ENCODE results near the gene SEMA5A.
"Not testable (repeated sequence)": the region's sequence is repeated elsewhere in the genome, so short reads cannot be mapped to it uniquely, and the experiment has no call there.

SEMA5A gene

GRCh38 chr5:9431496-9432258 lies 114.2 kb downstream of the SEMA5A start:
- no peak for DNase-seq

GRCh38 chr5:9431151-9431495 lies 114.8 kb downstream of the SEMA5A start:
- DNase-seq: no peak

- DNase-seq: no peak
Observed at GRCh38 chr5:9430306-9430705, 115.6 kb downstream of the SEMA5A start.

- DNase-seq: no peak
Observed at GRCh38 chr5:9429691-9430215, 116.1 kb downstream of the SEMA5A start.

- no peak for DNase-seq
Observed at GRCh38 chr5:9428272-9428671, 117.6 kb downstream of the SEMA5A start.

GRCh38 chr5:9425710-9426109 lies 120.2 kb downstream of the SEMA5A start:
- DNase-seq: no peak

GRCh38 chr5:9423571-9423970 lies 122.3 kb downstream of the SEMA5A start:
- no peak for DNase-seq

GRCh38 chr5:9421884-9422283 lies 124.0 kb downstream of the SEMA5A start:
- DNase-seq: no peak

GRCh38 chr5:9419794-9420193 lies 126.1 kb downstream of the SEMA5A start:
- DNase-seq: no peak

GRCh38 chr5:9415566-9415965 lies 130.3 kb downstream of the SEMA5A start:
- no peak for DNase-seq

- no peak for DNase-seq
Observed at GRCh38 chr5:9415091-9415490, 130.8 kb downstream of the SEMA5A start.

- DNase-seq: no peak
Observed at GRCh38 chr5:9411142-9411541, 134.7 kb downstream of the SEMA5A start.

GRCh38 chr5:9409413-9409960 lies 136.4 kb downstream of the SEMA5A start:
- DNase-seq: no peak

- DNase-seq: no peak
Observed at GRCh38 chr5:9408964-9409363, 136.9 kb downstream of the SEMA5A start.

GRCh38 chr5:9405196-9405754 lies 140.6 kb downstream of the SEMA5A start:
- no peak for DNase-seq

GRCh38 chr5:9401786-9402472 lies 143.9 kb downstream of the SEMA5A start:
- no peak for DNase-seq

GRCh38 chr5:9399783-9400182 lies 146.1 kb downstream of the SEMA5A start:
- DNase-seq: not testable (repeated sequence)

GRCh38 chr5:9399094-9399493 lies 146.8 kb downstream of the SEMA5A start:
- no peak for DNase-seq

- no peak for DNase-seq
Observed at GRCh38 chr5:9398227-9398626, 147.6 kb downstream of the SEMA5A start.

- no peak for DNase-seq
Observed at GRCh38 chr5:9396285-9396770, 149.5 kb downstream of the SEMA5A start.

- DNase-seq: no peak
Observed at GRCh38 chr5:9395706-9396105, 150.2 kb downstream of the SEMA5A start.

- DNase-seq: no peak
Observed at GRCh38 chr5:9394221-9394620, 151.7 kb downstream of the SEMA5A start.

- no peak for DNase-seq
Observed at GRCh38 chr5:9392625-9393024, 153.2 kb downstream of the SEMA5A start.

- DNase-seq: no peak
Observed at GRCh38 chr5:9391080-9391479, 154.8 kb downstream of the SEMA5A start.

Measured in NCI-H2081 treated with DMSO at 0.1 percent for 48 hours (cell line).